GM19468 (cell line): ENCODE measurements around the gene HERC3.

Experiments used
- ATAC-seq: cut with Tn5 transposase; IDR thresholded peaks from one replicate; pipeline ENCODE4 v1.9.1; 2021; ENCODE audit warnings: mild to moderate bottlenecking, moderate library complexity, moderate number of reproducible peaks; ENCODE audit not compliant: unreplicated experiment; ENCODE audit errors: extremely low read depth

Gene HERC3

GRCh38 chr4:88591787-88592599 is at the start of gene HERC3:
Gene HERC3, plus strand, starts transcription at chr4:88592480. Its CDS starts 13,344 bp downstream, at chr4:88605824.
- peak; percentile 97 for ATAC-seq

GRCh38 chr4:88549815-88550214 is 42.5 kb upstream of the HERC3 start:
- ATAC-seq: no peak

- ATAC-seq: no peak
Measured at GRCh38 chr4:88567591-88567990, 24.7 kb upstream of the HERC3 start.

- no peak for ATAC-seq
Measured at GRCh38 chr4:88570001-88570400, 22.3 kb upstream of the HERC3 start.

GRCh38 chr4:88573276-88573980 is 18.9 kb upstream of the HERC3 start:
- no peak for ATAC-seq

DNA sequence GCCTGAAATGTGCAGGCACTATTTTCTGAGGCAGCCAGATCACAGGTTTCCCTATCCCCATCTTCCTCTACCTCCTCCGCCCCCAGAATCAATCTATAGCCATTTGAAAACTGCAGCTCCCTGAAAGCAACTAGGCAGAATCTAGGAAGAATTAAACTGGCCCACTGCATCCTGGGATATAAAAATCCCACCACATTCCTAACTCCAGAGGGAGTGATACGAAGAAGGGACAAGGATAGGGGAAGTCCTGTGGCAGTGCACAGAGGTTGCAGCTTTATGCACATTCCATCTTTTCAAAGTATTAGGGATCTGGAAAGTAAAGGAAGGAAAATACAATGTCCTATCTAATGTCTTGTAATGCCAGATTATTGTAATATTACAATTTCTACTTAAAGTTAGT is 18.3 kb upstream of the HERC3 start:
- no peak for ATAC-seq

DNA sequence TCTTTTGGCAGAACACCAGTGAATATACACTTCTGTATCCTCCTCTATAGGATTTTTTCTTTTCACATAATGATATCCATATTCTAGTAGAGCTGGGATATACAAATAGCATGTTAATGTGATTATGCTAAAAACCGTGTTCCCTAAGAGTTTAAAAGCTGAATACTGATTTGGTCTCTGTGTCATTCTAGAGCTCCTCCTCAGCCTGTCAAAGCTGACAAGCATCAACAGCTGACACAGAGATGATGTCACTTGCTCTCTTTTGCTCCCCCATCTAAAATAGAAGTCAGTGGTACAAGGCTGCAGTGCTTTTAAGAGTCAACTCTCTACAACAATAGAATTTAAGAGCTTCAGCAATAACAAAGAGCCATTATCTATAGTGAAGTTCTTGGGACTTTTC is 17.1 kb upstream of the HERC3 start:
- no peak for ATAC-seq

GRCh38 chr4:88582493-88582892 is 9.8 kb upstream of the HERC3 start:
- no peak for ATAC-seq

GRCh38 chr4:88583631-88584470 is 8.4 kb upstream of the HERC3 start:
- no peak for ATAC-seq

DNA sequence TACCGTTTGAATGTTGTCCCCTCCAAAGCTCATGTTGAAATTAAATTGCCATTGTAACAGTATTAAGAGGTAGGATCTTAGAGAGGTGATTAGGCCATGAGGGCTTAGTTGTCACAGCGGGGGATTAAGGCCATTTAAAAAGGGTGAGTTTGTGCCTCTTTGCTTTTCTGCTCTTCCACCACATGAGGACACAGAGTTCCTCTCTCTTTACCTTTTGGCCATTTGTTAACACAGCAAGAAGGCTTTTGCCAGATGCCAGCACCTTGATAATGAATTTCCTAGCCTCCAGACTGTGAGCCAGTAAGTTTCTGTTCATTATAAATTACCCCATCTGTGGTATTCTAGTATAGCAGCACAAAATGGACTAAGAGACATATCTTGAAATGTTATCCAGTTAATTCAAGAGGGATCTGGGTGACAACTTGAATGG is 7.8 kb upstream of the HERC3 start:
- no peak for ATAC-seq

GRCh38 chr4:88585917-88586316 is 6.4 kb upstream of the HERC3 start:
- ATAC-seq: no peak

DNA sequence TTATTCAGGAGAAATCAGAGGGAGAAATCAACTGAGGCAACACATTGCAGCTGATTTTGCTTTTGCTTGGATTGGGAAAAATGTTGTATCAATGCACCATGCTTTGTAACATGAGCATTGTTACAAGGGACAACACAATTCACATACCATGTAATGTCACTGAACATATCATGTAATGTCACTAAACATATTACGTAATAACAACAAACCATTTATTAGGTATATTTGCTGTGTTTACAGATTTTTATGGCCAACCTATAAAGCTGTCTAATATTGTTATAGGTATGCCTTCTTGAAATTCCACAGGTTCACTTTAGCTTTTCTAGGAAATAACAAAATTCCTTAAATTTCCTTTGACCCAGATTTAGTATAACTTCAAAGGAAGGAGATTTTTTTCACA is 5.0 kb upstream of the HERC3 start:
- ATAC-seq: no peak

- peak; percentile 46 for ATAC-seq
Measured at GRCh38 chr4:88592600-88593448, 544 bp downstream of the HERC3 start.

DNA sequence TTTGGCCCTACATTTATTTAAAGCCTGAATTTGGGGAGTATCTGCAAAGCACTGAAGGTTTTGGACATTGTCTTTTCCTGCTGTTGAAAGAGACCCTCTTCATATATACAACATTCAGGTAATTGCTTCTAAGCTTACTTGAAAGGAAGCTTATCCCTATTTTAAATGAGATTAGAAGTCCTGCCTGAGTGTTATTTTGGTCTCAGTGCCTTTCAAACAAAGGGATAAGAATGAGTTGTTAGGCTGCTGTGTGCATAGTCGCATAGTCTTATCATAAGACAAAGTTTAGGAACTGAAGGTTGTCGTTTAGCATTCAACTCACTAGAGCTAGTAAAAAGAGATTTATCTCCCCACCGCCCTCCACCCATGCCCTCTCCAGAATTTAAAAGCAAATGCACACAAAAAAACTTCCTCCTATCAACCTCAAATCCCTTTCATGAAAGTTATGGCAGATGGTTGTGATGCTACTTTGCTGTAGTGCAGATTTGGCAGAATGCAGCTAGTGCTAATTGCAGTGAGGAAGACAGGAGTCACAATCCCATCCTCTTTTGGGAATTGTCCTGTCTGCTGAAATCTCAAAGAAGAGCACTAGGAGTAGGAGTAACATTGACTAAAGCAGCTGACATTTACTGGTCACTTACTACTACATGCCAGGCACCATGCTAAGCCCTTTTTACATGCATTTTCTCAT is 5.8 kb downstream of the HERC3 start:
- no peak for ATAC-seq

DNA sequence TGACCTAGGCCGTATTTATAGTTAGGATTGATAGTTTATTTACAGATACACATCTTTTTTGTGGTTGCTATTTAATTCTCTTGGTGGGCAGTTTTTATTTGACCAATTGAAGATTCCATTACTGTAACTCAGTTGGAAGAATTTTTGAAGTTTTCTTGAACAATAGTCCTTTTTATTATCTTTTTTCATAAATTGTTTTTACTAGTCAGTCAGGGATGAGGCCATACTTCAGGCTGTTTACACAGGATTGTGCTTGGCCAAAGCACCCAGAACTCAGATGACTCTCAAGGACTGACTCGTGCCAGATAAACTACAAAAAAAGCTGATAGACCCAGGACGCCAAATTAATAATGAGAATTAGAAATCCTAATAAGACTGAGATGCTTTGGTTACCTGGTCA is 7.0 kb downstream of the HERC3 start:
- ATAC-seq: no peak

GRCh38 chr4:88599714-88600113 is 7.4 kb downstream of the HERC3 start:
- no peak for ATAC-seq

DNA sequence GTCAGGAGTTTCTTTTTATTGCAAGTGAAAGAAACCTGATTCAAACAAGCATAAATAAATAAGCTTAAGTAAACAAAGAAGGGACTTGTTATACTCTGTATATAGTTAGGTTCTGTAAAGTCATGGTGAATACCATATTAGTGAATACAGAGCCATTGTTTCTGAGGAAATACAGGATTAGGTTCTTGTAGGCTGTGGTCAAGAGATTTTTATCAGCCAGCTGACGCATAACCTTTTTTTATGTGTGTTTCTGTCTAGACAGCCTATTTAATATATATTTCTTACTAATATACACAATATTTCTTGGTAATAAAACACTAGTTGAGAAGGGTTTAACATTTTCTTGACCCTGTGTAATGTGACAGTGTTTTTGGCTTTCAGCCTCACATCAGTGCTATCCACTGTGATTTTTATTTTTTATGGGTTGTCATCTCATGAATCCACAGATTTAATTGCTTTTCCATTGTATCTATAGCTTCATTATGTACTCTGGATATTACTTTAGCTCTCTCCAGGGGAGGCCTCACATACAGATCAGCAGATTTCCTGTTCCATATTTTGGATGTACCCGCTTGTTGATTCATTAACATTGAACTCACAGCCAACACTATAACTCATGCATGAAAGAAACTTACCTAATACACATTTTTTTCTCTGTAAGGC is 8.0 kb downstream of the HERC3 start:
- no peak for ATAC-seq

DNA sequence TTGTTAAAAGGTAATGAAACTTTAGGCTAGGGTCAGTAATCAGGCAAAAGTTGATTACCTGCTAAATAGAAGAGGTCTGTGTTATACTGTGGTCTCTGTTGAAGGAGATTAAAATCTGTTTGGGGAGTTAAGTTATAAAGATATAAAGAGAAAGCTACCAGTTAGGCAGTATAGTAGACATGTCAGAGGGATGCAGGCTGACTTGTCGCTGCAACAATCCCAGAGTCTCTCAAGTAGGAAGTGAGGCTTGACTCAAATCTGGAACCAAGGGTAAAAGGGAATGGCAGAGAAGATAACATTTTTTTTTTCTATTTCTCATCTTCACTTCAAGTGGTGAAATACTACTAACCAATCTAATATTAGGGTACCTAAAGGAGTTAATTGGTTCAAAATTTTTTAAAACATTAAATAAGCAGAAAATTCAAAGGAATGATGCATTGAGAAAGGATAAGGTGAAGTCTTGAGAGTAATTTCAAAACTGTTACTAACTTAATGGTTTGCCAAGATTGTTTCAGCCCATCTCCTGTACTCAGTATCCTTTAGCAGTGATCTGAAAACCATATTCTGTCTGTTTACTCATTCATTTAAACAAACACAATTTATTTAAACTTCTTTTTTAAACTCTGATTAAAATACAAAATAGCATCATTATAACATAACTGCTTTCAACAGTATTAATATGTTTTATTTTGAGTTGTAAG is 12.8 kb downstream of the HERC3 start:
- no peak for ATAC-seq
